HepG2 (cell line): ENCODE measurements around the gene SNAI3. TPM values are rescaled to one million over a fixed set of nuclear protein-coding genes. Genes with fewer than 3 reads are reported as not detected.

Experiments
- ASH2L ChIP-seq: fragments of 300-600, 200-600 bp; sonication (generic); IDR thresholded peaks from 2 replicates; pipeline ENCODE4 v1.7.0; 2017; ENCODE audit warnings: low read depth, mild to moderate bottlenecking, moderate library complexity, mixed read lengths, low read length; ENCODE audit not compliant: insufficient read length
- BCL3 ChIP-seq: sonication (generic); formaldehyde crosslinking; IDR thresholded peaks from 2 replicates; pipeline ENCODE4 v1.5.1; 2020; ENCODE audit warnings: mild to moderate bottlenecking, missing genetic modification reagents, moderate library complexity
- DNMT1 ChIP-seq: sonication (generic); formaldehyde crosslinking; IDR thresholded peaks from 2 replicates; pipeline ENCODE4 v1.5.1; 2020; ENCODE audit warnings: mild to moderate bottlenecking, missing genetic modification reagents
- GPN1 ChIP-seq: sonication (generic); formaldehyde crosslinking; IDR thresholded peaks from 2 replicates; pipeline ENCODE4 v1.5.1; 2020; ENCODE audit warnings: missing genetic modification reagents, borderline replicate concordance
- HMGA1 ChIP-seq: sonication (generic); formaldehyde crosslinking; conservative IDR thresholded peaks from 2 replicates; pipeline ENCODE4 v1.4.0; 2020; ENCODE audit warnings: missing genetic modification reagents
- KDM2A ChIP-seq: sonication (generic); formaldehyde crosslinking; IDR thresholded peaks from 2 replicates; pipeline ENCODE4 v1.4.0; 2020; ENCODE audit warnings: low read depth, missing genetic modification reagents, borderline replicate concordance
- MED13 ChIP-seq: sonication (generic); formaldehyde crosslinking; IDR thresholded peaks from 2 replicates; pipeline ENCODE4 v1.5.0; 2020; ENCODE audit warnings: missing genetic modification reagents
- RELA ChIP-seq: sonication (generic); formaldehyde crosslinking; IDR thresholded peaks from 2 replicates; pipeline ENCODE4 v1.4.0; 2020; ENCODE audit warnings: missing genetic modification reagents
- RFX5 ChIP-seq: IDR thresholded peaks from 2 replicates; pipeline ENCODE4 v1.6.1; 2011; ENCODE audit warnings: low read depth, low read length, improper control_type of control experiment
- SP140L ChIP-seq: sonication (generic); formaldehyde crosslinking; IDR thresholded peaks from 2 replicates; pipeline ENCODE4 v1.4.0; 2020; ENCODE audit warnings: missing genetic modification reagents, borderline replicate concordance
- STAT5B ChIP-seq: sonication (generic); formaldehyde crosslinking; IDR thresholded peaks from 2 replicates; pipeline ENCODE4 v1.4.0; 2020; ENCODE audit warnings: missing genetic modification reagents
- TEAD2 ChIP-seq: sonication (generic); formaldehyde crosslinking; IDR thresholded peaks from 2 replicates; pipeline ENCODE4 v1.9.0; 2021; ENCODE audit warnings: missing genetic modification reagents
- TP53 ChIP-seq: sonication (generic); formaldehyde crosslinking; conservative IDR thresholded peaks from 2 replicates; pipeline ENCODE4 v1.4.0; 2020; ENCODE audit warnings: missing genetic modification reagents
- USF2 ChIP-seq, 2 experiments: sonication (generic) in 1 of 2; formaldehyde crosslinking in 1 of 2; IDR thresholded peaks; 2 replicates each; pipeline versions ENCODE4 v1.5.1 to v1.6.1; 2011 to 2020; ENCODE audit warnings: borderline replicate concordance in 1 of 2, low read depth in 1 of 2, low read length in 1 of 2, mild to moderate bottlenecking in 1 of 2, missing genetic modification reagents in 1 of 2, moderate library complexity in 1 of 2
- WIZ ChIP-seq: sonication (generic); formaldehyde crosslinking; IDR thresholded peaks from 2 replicates; pipeline ENCODE4 v1.5.1; 2020; ENCODE audit warnings: mild to moderate bottlenecking, missing genetic modification reagents
- ZBTB39 ChIP-seq: sonication (generic); formaldehyde crosslinking; IDR thresholded peaks from 2 replicates; pipeline ENCODE4 v1.5.0; 2020; ENCODE audit warnings: missing genetic modification reagents
- ZNF382 ChIP-seq: sonication (generic); formaldehyde crosslinking; IDR thresholded peaks from 2 replicates; pipeline ENCODE4 v1.5.0; 2020; ENCODE audit warnings: missing genetic modification reagents, mild to moderate bottlenecking, borderline replicate concordance
- ZNF446 ChIP-seq: sonication (generic); formaldehyde crosslinking; IDR thresholded peaks from 2 replicates; pipeline ENCODE4 v1.5.0; 2020; ENCODE audit warnings: mild to moderate bottlenecking, missing genetic modification reagents
- ZNF513 ChIP-seq: sonication (generic); formaldehyde crosslinking; conservative IDR thresholded peaks from 2 replicates; pipeline ENCODE4 v1.5.0; 2020; ENCODE audit warnings: missing genetic modification reagents
- ZNF569 ChIP-seq: sonication (generic); formaldehyde crosslinking; IDR thresholded peaks from 2 replicates; pipeline ENCODE4 v1.5.0; 2020; ENCODE audit warnings: mild to moderate bottlenecking, missing genetic modification reagents, moderate library complexity, borderline replicate concordance
- ZNF629 ChIP-seq: sonication (generic); formaldehyde crosslinking; conservative IDR thresholded peaks from 2 replicates; pipeline ENCODE4 v1.5.0; 2020; ENCODE audit warnings: missing genetic modification reagents
- ZNF816 ChIP-seq: sonication (generic); formaldehyde crosslinking; IDR thresholded peaks from 2 replicates; pipeline ENCODE4 v1.8.0; 2022; ENCODE audit warnings: missing genetic modification reagents, mild to moderate bottlenecking, borderline replicate concordance
- polyA plus RNA-seq, 8 experiments: library from polyadenylated mRNA; depleted of rRNA in 3 of 8; stranded (reverse) in 7 of 8; unstranded in 1 of 8; fragments of >200 nt; fragmentation: Illumina TruSeq in 4 of 8; extraction: Trizol in 4 of 8; gene quantifications; 2 replicates each; pipeline versions ENCODE4 v1.2.1 to v1.2.3, GENCODE V29; 2011 to 2016; ENCODE audit warnings: low read depth in 4 of 8, missing spikeins in 1 of 8, mixed read lengths in 1 of 8; ENCODE audit not compliant: insufficient read depth in 1 of 8
- total RNA-seq, 5 experiments: library from RNA; depleted of rRNA; stranded (reverse); fragments of >200 nt; fragmentation: Illumina TruSeq; extraction: Trizol; gene quantifications; 2 replicates each; pipeline ENCODE4 v1.2.3, GENCODE V29; 2016; ENCODE audit warnings: low read depth in 1 of 5

SNAI3 gene
- total and polyA plus RNA-seq, 2 of the 13 experiments (the other 11 are each of a cell fraction or from before 2014, with no cell fraction given): 0.09 to 0.18 TPM

GRCh38 chr16:88700636-88701482 is 14.6 kb upstream of the SNAI3 start (continued):
- TF ChIP-seq USF2 (IDR thresholded peaks at IDR 0.05; ENCODE audit: low read depth, low read length): no peak
- TF ChIP-seq USF2 (CRISPR knock-in tag; IDR thresholded peaks at IDR 0.05; ENCODE audit: borderline replicate concordance): peak; percentile 73
- TF ChIP-seq DNMT1 (CRISPR knock-in tag): no peak
- no peak for TF ChIP-seq RELA (CRISPR knock-in tag)
- TF ChIP-seq ZNF816 (CRISPR knock-in tag): peak; percentile 96
- TF ChIP-seq ASH2L: peak; percentile 63
- 0 out of 2 replicates have a peak, but pooled peaks have one; percentile 3 for TF ChIP-seq ZNF629 (CRISPR knock-in tag)
- TF ChIP-seq STAT5B (CRISPR knock-in tag): no peak
- TF ChIP-seq ZNF569 (CRISPR knock-in tag): no peak
- TF ChIP-seq ZBTB39 (CRISPR knock-in tag): peak; percentile 21; the same call in 1 of the 2 replicates
- TF ChIP-seq TEAD2 (CRISPR knock-in tag): no peak
- TF ChIP-seq ZNF446 (CRISPR knock-in tag): no peak
- no peak for TF ChIP-seq HMGA1 (CRISPR knock-in tag)
- TF ChIP-seq ZNF513 (CRISPR knock-in tag): no peak
- TF ChIP-seq GPN1: no peak
- TF ChIP-seq KDM2A: peak; percentile 90
- no peak for TF ChIP-seq TP53 (CRISPR knock-in tag)
- TF ChIP-seq SP140L (CRISPR knock-in tag): peak; percentile 81; the same call in 1 of the 2 replicates
- peak; percentile 60 for TF ChIP-seq BCL3 (CRISPR knock-in tag)
- TF ChIP-seq MED13 (CRISPR knock-in tag): peak; percentile 40; the same call in 1 of the 2 replicates
- TF ChIP-seq WIZ (CRISPR knock-in tag): peak; percentile 71; the same call in 1 of the 2 replicates
- TF ChIP-seq ZNF382 (CRISPR knock-in tag): no peak
- no peak for TF ChIP-seq RFX5
